GM19455 (cell line): ENCODE data around the gene ZNF787.
A peak's percentile ranks its signal among the peaks of the same experiment; 100 is the strongest.
"Not testable (repeated sequence)": the region's sequence is repeated elsewhere in the genome, so short reads cannot be mapped to it uniquely, and the experiment has no call there.

ENCODE experiments used
- ATAC-seq: cut with Tn5 transposase; IDR thresholded peaks from one replicate; pipeline ENCODE4 v1.9.1; 2021; ENCODE audit not compliant: unreplicated experiment

The ZNF787 gene

GRCh38 chr19:56121180-56122167 is at the start of gene ZNF787:
ZNF787 (minus strand) TSS chr19:56121295; CDS start chr19:56103217, 18,078 bp downstream.
- ATAC-seq: peak; percentile 81

- no peak for ATAC-seq
Observed at GRCh38 chr19:56170261-56170660, 49.2 kb upstream of the ZNF787 start.

GRCh38 chr19:56167064-56167578 is 46.0 kb upstream of the ZNF787 start:
- no peak for ATAC-seq

- ATAC-seq: no peak
Observed at GRCh38 chr19:56163097-56163496, 42.0 kb upstream of the ZNF787 start.

- ATAC-seq: no peak
Observed at GRCh38 chr19:56162258-56162657, 41.2 kb upstream of the ZNF787 start.

- ATAC-seq: no peak
Observed at GRCh38 chr19:56161534-56161933, 40.4 kb upstream of the ZNF787 start.

- no peak for ATAC-seq
Observed at GRCh38 chr19:56159622-56160271, 38.7 kb upstream of the ZNF787 start.

- no peak for ATAC-seq
Observed at GRCh38 chr19:56159009-56159559, 38.0 kb upstream of the ZNF787 start.

GRCh38 chr19:56158170-56158757 is 37.2 kb upstream of the ZNF787 start:
- no peak for ATAC-seq

GRCh38 chr19:56156768-56157167 is 35.7 kb upstream of the ZNF787 start:
- ATAC-seq: no peak

- ATAC-seq: no peak
Observed at GRCh38 chr19:56155124-56155687, 34.1 kb upstream of the ZNF787 start.

GRCh38 chr19:56153507-56153906 is 32.4 kb upstream of the ZNF787 start:
- ATAC-seq: no peak

GRCh38 chr19:56152644-56153043 is 31.5 kb upstream of the ZNF787 start:
- ATAC-seq: no peak

GRCh38 chr19:56150358-56150757 is 29.3 kb upstream of the ZNF787 start:
- no peak for ATAC-seq

GRCh38 chr19:56149656-56150038 is 28.6 kb upstream of the ZNF787 start:
- no peak for ATAC-seq

- ATAC-seq: not testable (repeated sequence)
Observed at GRCh38 chr19:56148955-56149655, 28.0 kb upstream of the ZNF787 start.

GRCh38 chr19:56148096-56148495 is 27.0 kb upstream of the ZNF787 start:
- ATAC-seq: no peak

GRCh38 chr19:56147307-56147706 is 26.2 kb upstream of the ZNF787 start:
- ATAC-seq: no peak

GRCh38 chr19:56146904-56147303 is 25.8 kb upstream of the ZNF787 start:
- no peak for ATAC-seq

- ATAC-seq: no peak
Observed at GRCh38 chr19:56145698-56146097, 24.6 kb upstream of the ZNF787 start.
